Measurements from ENCODE around the gene EPAS1. TPM values are rescaled to one million over a fixed set of nuclear protein-coding genes. Genes with fewer than 3 reads are reported as not detected.

The EPAS1 gene
- total RNA-seq, 6 donors from 2014 or later = 440 to 1,878 (median 1,131) TPM

- no peaks in the 10 kb centered on the region for H3K27me3 ChIP-seq
- no peaks in the 10 kb centered on the region for H3K9me3 ChIP-seq
- H3K4me3 ChIP-seq = no peak overlapping the region
- TF ChIP-seq POLR2A (IDR thresholded peaks at IDR 0.05) = no peak
- TF ChIP-seq POLR2AphosphoS5 (IDR thresholded peaks at IDR 0.05) = no peak
- TF ChIP-seq EP300 (IDR thresholded peaks at IDR 0.05) = no peak
- TF ChIP-seq, protein P1, sequence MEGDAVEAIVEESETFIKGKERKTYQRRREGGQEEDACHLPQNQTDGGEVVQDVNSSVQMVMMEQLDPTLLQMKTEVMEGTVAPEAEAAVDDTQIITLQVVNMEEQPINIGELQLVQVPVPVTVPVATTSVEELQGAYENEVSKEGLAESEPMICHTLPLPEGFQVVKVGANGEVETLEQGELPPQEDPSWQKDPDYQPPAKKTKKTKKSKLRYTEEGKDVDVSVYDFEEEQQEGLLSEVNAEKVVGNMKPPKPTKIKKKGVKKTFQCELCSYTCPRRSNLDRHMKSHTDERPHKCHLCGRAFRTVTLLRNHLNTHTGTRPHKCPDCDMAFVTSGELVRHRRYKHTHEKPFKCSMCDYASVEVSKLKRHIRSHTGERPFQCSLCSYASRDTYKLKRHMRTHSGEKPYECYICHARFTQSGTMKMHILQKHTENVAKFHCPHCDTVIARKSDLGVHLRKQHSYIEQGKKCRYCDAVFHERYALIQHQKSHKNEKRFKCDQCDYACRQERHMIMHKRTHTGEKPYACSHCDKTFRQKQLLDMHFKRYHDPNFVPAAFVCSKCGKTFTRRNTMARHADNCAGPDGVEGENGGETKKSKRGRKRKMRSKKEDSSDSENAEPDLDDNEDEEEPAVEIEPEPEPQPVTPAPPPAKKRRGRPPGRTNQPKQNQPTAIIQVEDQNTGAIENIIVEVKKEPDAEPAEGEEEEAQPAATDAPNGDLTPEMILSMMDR (IDR thresholded peaks at IDR 0.05) = no peak
- no peak for ATAC-seq (ENCODE audit: low FRiP score in 2 of 2)
- peak overlapping the region; percentile 27 to 79 (median 34) for H3K27ac ChIP-seq
- peaks cover 89 to 98% (median 94%) of the 10 kb centered on the region in 4 donors for H3K4me1 ChIP-seq
- peaks cover 14 to 69% (median 38%) of the 10 kb centered on the region in 4 donors for H3K36me3 ChIP-seq
- 77 to 84% methylated on average over 8 to 10 of the region's 10 CpGs for WGBS, 2 donors
- peak in 1 of 2 donors; percentile 65 for DNase-seq
Measured at GRCh38 chr2:46346719-46347118, 49.5 kb downstream of the EPAS1 start.

DNA sequence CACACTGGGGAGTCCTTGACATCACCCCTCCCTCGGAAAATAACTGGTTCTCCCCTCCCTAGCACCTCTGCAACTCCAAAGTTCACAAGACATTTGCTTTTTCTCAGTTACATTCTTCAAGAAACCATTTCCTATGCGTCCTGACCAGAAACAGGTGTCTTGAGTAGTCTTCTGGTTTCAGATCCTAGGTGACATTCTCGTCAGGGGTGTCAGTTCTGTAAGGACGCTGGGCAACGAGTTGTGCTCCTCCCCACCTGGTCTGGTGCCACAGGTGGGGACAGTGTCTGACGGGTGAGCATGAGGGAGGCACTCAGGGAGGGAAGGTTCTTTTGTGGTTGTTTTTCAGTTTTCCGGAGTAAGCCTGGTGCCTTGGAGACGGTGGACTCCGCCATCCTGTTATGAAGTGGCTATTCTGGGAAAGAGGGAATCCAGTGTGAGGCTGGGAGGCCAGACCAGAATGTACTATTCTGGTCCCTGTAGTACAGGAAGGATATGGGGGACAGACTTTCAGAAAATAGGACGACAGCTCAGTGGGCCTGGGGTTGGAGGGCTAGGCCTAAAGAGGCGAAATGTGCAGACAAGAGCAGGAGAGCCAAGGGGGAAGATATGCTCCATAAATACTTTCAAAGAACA is 50.6 kb downstream of the EPAS1 start:
- Histone ChIP-seq H3K36me3 (peaks cover 14 to 77% (median 47%) of the 10 kb centered on the region in 4 donors), H3K27me3 (no peaks in the 10 kb centered on the region), H3K4me3 (no peak overlapping the region), H3K9me3 (no peaks in the 10 kb centered on the region), H3K4me1 (peaks cover 89 to 98% (median 94%) of the 10 kb centered on the region in 4 donors), H3K27ac (peak overlapping the region; percentile 27 to 79 (median 34))
- ATAC-seq (ENCODE audit: low FRiP score in 2 of 2) (no peak), DNase-seq (no peak)
- WGBS, 2 donors = 66 to 67% methylated on average over 11 of the region's 11 CpGs
- TF ChIP-seq, protein P1 (IDR thresholded peaks at IDR 0.05) = no peak
- TF ChIP-seq POLR2AphosphoS5 (IDR thresholded peaks at IDR 0.05) = peak in 1 of 2 donors; percentile 46
- TF ChIP-seq EP300 (IDR thresholded peaks at IDR 0.05) = peak in 2 of 4 donors; percentile 28 to 81

GRCh38 chr2:46349115-46349547 is 51.9 kb downstream of the EPAS1 start:
- ATAC-seq (ENCODE audit: low FRiP score in 2 of 2) (no peak), DNase-seq (no peak)
- Histone ChIP-seq H3K27me3 (no peaks in the 10 kb centered on the region), H3K9me3 (no peaks in the 10 kb centered on the region), H3K36me3 (peaks cover 14 to 91% (median 48%) of the 10 kb centered on the region in 4 donors), H3K4me1 (peaks cover 89 to 99% (median 97%) of the 10 kb centered on the region in 4 donors), H3K27ac (peak overlapping the region; percentile 50 to 79 (median 68)), H3K4me3 (no peak overlapping the region)
- TF ChIP-seq, protein P1 (IDR thresholded peaks at IDR 0.05) = no peak
- TF ChIP-seq POLR2AphosphoS5 (IDR thresholded peaks at IDR 0.05) = peak in 1 of 2 donors; percentile 50
- WGBS, 2 donors = 72 to 74% methylated on average over 5 to 6 of the region's 6 CpGs

DNA sequence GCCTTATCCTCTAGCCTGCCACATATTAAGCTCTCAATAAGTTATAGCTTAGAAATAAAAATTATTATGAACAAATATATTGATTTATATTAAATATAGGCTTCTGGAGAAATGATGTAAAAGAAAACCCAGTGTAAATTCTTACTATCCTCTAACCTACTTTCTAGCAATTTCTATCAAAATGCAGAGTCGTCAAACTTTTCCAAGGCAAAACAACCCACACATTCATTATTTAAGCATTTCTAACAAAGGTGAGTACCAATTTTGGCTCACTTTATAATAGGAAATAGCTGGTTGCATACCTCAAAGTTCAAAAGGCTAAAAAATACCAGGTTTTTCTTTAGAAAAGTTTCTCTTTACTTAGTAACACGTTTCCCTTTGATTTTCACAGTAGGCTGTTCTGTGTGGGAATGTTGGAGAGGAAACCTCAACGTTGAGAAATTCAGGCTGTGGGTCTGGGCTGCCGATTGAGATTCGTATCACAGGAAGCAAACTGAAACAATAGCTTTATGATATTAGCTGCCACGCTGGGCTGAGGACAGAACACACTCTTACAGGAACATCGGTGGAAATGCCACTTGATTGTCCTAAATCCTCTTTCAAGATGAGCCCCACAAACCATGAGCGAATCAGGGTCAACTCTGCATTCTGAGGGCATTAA is 53.0 kb downstream of the EPAS1 start:
- TF ChIP-seq POLR2AphosphoS5 (IDR thresholded peaks at IDR 0.05) (peak; percentile 32 to 48), EP300 (IDR thresholded peaks at IDR 0.05) (peak in 1 of 4 donors; percentile 30)
- TF ChIP-seq, protein P1 (IDR thresholded peaks at IDR 0.05) = no peak
- H3K27me3 ChIP-seq = no peaks in the 10 kb centered on the region
- 35 to 40% methylated on average over 8 of the region's 8 CpGs for WGBS, 2 donors
- peaks cover 91 to 99% (median 96%) of the 10 kb centered on the region in 4 donors for H3K4me1 ChIP-seq
- ATAC-seq (ENCODE audit: low FRiP score in 2 of 2) = no peak
- no peaks in the 10 kb centered on the region for H3K9me3 ChIP-seq
- H3K4me3 ChIP-seq = no peak overlapping the region
- H3K27ac ChIP-seq = peak overlapping the region; percentile 72 to 79 (median 76)
- DNase-seq = no peak
- peaks cover 14 to 100% (median 48%) of the 10 kb centered on the region in 4 donors for H3K36me3 ChIP-seq
